ENCODE data around the gene PEMT.

PEMT gene

DNA sequence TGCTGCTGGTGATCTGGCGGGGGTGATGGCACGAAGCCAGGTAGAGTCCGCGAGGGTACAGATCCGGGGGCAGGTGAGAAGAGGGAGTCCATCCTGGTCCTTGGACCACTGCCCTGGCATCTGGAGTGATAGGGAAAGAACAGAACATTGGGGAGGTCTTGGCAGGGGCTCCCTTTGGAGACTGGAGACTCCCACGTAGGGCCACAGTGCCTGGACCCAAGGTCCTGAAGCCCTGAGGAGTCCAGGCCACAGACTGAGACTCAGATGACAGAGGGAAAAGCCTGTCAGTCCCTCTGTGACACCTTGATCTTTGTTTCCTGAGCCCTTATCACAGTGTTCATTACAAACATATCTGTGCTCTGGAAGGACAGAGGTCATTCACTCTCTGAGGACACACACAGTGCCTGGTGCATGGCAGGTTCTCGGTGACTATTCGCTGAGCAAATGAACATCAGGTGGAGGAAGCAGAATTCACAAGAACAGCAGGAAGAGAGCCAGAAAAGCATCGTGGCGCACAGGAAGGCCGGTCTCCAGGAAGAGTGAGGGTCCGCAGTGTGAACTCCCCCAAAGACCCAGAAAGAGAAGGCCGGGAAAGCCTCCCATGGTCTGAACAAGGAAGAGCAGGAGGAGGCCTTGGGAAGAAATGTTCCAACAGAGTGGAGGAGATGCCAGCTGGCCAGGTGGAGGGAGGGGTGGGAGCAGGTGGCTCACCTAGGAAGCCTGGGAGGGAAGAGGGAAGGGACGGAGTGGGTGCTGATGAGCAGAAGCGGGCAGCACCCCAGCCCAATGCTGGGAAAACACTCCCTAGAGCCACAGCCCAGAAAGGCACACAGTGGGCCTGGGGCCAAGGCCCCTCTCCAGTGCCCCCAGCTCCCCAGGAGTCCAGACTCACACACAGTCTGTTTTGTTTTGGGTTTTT lies 20.5 kb downstream of the PEMT start:
- DNase-seq, result no peak

DNA sequence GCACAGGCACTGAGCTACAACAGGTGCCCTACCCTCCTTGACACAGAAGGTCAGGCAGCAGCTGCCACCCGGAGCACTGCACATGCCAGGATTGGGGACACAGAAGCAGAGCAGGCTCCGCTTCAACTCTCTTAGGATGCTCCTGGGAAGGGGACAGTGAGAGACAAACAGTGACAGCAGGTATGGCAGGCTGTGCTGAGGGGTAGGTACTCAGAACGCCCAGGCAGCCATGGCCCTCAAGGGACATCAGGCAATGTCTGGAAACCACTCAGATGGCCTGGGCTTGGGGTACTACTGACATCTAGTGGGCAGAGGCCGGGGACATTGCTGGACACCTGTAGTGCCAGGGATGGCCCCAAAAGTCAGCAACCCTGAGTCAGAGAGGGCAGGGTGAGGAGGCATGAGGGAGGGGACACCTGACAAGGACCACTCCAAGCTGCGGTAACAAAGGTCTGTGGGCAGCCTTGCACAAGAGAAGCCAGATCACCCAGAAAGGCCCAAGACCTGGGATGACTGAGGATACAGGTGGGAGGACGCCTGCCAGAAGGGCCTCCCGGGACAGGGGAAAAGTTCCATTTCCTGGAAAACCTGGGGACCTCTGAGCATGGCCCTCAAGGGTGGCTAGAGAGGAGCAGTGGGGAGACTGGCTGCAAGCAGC lies 21.2 kb downstream of the PEMT start:
- DNase-seq, result peak; percentile 66

DNA sequence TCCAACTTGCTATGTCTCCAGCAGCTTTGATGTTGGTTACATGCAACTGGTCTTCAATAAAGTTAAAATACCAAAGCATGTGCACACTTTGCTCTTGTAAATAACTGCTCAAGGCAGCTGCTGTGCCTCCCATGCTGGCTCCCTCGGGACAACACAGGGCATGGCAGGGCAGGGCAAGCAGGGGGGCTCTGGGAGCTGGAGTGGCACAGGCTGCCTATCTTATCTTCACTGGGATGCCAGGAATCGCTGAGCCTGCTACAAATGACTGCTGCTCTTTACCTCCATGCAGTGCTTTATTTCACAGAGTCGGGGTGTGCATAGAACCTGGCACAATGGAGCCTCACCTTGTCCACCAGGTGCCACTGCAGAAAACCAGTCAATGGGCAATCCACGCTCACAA lies 21.8 kb downstream of the PEMT start:
- no peak for DNase-seq

DNA sequence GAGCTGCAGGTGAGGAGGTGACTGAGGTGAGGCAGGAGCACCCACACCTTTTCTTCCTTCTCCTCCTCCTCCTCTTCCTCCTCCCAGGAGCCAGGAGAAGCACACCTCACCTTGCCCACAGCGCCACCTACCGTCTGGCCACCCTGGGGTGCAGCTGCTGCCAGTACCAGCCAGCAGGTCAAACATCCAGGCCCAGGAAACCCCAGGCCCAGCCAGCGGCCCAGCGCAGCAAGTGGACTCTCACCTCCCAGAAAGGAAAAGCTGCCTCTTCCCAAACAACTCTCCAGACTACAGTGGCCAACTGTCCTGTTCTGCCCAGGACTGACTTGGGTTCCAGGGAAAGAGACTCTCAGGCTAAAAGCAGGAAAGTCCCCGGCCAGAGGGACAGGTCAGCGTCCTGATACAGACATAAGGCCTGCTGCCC lies 22.7 kb downstream of the PEMT start:
- DNase-seq, result peak; percentile 54

DNA sequence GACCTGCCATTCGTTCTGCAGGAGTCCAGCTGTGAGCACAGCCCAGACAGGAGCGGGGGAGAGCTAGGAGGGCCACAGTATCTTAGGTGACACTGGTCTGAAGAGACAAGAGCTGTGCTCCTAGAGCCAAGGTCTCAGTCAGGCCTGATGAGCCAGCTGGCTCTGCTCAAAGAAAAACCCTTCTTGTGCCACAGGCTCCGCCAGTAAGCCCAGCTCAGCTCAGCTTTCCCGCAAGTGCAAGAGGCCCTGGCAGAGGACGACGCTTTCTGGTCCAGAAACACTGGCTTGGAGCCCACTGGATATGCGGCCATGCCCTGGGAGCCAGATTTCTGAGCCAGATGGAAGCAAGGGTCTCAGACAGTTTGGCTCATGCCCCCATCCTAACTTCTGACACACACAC lies 23.9 kb downstream of the PEMT start:
- no peak for DNase-seq

DNA sequence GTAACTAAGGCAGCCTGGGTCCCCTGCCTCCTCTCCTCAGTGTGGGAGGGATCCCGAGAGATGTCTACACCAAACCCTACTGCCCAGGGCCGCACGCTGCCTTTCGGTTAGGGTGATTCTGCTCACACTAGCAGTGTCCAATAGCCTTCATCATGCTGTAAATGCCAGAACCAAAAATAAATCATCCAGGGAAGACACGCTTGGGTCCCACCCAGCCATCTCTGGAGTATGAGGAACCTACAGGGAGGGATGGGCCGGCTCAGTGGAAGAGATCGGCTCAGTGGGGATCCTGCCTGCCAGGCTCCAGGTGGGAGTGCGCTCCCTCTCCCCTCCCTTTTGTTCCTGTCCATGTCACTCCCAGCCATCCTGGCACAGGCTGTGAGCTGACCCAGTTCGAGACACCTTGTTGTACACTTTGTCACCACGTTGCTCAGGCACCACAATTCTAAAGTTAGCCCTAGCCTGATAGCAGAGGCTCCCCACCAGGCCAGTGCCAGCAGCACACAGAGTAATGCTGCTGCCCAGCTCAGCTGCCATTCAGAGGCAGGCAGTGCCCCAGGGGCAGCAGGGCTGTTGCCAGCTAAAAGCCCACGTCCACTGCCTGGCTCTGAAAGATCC lies 24.5 kb downstream of the PEMT start:
- DNase-seq, result no peak

DNA sequence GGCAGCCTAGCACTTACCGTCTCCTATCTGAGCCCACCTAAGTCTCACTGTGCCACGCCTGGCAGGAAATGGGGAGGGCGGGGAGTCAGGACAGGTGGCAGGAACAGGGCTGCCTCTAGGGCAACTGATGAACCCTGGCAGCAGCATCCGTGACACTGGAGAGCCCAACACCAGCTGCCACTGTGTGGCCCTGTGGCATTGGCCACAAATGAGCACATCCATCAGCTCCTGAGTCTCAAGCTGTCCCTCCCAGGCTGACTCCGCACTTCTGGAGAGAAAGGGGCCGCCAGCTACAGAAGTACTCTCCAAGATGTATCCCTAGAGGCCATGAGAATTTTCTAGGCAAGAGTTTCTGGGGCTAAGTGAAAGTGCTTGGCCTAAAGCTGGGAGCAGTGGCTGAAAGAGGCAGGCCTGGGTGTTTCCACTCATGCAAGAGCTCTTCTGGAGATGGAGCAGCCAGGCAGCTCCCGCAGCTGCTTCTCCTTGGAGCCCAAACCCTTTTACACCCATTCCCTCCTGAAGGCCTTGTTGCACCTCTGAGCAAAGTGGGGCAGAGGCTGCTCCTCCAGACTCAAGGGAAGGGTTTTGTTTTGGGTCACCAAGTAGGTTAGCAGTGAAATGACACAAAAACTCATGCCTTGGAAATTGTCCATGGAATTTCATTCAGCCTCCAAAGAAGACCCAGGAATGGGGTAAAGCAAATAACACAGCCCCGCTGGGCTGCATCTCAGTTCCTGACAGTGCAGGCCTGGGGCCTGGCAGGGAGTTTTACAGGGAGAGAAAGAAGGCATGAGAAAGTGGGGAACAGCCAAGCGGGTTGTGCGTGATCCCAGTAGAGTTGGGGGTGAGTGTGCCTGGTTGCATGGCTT lies 25.8 kb downstream of the PEMT start:
- DNase-seq, result no peak

DNA sequence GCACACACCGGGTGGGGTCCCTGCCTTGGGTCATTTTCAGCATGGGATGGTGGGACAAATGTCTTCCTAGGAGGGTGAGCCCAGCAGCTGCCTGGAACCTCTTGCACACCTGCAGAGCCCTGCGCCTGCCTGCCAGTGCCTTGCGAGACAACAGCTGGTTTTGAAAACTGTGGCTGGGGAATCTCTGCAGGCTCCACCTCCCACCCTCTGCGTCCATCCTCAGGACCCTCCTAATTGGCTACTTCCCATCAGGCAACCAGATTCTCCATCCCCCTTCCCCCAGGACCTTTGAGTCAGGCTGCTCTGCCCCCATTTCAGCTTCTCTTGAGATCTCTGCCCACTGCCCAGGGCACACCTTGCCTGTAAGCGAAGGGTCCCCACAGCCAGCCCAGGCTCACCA lies 26.6 kb downstream of the PEMT start:
- no peak for DNase-seq

DNA sequence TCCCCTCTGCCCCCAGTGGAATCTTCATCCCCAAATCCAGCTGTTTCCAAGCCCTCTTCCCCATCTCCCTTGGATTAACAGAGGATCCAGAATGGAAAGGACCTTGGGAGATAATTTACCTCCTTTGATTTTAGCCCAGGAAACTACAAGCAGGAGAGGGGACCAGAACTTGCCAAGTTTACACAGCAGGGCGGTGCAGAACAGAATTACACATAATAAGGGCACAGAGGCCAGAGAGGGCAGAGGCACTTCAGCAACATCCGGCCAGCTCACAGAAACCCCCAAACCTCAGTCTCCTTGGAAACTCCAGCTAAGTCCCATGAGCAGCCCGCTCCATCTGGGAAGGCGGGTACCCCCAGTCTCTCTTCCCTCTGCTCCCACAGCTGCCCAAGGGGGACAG lies 27.2 kb downstream of the PEMT start:
- DNase-seq, result no peak

DNA sequence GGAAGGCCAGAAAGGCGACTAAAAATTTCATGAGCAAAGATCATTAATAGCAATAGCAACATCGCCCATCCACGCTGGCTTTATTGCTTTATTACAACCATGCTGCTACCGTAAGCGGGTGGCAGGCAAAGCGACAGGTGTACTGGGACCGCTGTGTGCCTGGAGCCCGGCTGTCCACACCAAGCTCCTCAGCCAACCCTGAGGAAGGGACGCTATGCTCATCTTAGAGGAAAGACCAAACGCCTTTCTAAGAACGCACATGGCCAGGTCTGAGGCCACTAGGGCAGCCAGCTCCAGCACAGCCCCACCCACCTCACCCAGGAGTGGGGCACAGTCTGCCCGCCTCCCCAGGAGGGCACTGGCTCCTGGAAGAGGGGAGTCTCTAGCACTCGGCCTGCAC lies 28.0 kb downstream of the PEMT start:
- no peak for DNase-seq

DNA sequence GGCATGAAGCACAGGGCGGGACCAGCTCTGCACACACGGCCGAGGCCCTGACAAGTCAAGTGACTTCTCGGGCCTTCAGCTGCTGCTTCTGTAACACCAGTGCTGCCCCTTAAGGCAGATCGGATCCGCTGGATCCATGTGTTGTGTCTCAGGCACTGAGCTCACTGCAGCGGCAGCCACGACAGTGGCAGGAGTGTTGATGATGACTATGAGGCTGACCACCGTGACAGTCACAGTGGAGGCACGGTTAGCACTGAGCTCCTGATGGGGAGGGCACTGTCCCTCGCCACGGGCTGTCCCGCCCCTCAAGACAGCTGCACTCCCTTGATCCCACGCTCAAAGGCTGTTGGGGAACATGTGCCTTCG lies 29.4 kb downstream of the PEMT start:
- DNase-seq, result no peak

DNA sequence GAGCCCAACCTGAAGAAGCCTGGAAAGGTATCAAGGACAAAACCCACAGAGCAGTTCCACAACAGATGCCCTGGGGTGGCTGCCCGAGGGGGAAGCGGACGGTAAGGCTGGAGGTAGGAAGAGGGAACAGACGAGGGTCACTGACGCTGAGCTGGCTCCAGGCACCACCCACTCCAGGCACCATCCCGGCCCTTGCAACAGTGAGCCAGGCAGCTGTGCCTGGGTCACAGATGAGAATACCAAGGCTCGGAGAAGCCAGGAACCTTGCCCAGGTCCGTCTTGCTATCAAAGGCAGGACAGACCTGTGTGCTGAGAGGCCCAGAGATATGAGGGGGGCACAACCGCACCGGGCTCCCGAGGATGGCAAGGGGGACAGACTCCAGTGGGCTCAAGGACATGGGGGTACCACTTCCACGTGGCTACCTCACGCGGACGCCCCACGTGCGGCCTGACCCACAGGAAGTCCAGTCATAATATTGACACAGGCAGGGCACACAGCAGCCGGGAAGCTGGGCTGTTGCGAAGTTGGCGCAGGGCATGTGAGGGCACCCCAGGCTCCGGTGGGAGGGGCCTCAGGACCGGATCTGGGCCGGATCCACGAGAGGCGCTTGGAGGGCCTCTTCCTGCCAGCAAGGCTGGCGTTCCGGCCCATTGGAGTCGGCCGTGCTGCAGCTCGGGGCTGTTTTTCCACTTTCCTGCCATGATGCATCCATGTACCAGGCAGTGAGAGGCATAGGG lies 29.9 kb downstream of the PEMT start:
- DNase-seq, result no peak

DNA sequence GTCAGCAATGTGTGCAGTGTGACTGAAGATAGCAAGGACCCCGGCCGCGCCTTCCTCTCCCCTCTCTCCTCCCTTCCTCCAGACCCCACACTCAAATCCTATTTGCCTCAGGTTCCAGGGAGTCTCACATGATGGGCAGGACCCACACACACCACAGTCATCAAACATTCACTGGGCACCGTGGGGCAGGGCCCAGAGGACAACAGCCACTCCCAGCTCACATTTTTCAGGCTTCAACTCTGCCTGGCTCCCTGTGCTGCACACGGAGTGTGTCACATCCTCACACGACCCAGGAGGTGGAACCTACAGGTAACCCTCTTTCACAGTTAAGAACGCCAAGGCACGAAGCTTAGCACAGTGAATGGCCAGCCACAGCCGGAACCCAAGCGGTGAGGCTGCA lies 30.5 kb downstream of the PEMT start:
- no peak for DNase-seq

DNA sequence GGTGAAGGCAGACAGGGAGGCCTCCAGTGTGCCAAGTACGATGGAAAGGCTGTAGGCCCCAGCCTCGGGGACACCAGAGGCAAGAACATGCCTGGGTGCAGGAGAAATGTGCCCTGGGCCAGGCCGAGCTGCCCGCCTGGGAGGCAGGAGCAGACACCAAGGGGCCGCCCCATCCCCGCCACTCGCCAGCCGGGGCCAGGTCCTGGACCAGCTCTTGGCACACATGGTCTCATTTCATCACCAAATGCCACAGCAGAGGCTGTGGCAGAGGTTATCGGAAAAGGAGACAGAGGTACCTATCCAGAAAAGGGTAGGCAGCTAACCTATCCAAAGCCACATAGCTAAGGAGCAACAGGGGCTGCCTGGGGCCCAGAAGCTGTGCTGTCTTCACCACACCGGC lies 31.3 kb downstream of the PEMT start:
- DNase-seq, result no peak

DNA sequence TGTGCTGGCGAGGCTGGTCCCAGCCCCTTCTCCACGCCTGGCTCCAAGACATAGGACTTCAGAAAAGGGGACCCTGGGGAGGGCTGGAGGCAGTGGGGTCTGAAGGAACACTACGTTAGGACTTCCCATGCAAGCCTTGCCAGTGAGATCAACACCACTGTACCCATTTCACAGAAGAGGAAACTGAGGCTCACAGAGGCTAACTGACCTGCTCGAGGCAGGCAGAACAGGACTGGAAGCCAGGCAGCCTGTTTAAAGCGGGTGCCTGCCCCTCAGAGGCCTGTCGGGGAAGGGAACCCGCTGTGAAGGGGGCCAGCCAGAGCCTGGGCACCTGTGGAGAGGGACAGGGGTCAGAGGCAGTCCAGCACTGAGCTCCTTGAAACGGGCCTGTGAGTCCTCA lies 32.3 kb downstream of the PEMT start:
- DNase-seq, result no peak

DNA sequence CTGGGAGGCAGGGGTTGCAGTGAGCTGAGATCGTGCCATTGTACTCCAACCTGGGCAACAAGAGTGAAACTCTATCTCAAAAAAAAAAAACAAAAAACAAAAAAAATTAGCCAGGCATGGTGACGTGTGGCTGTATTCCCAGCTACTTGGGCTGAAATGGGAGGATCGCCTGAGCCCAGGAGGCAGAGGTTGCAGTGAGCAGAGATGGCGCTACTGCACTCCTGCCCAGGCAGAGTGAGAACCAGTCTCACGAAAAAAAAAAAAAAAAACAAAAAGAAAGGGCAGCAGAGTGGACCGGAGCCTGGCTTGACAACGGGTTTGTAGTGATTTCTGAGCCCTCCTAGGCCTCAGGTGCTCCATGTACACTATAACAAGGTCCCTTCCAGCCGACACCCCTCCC lies 33.1 kb downstream of the PEMT start:
- DNase-seq, result no peak

DNA sequence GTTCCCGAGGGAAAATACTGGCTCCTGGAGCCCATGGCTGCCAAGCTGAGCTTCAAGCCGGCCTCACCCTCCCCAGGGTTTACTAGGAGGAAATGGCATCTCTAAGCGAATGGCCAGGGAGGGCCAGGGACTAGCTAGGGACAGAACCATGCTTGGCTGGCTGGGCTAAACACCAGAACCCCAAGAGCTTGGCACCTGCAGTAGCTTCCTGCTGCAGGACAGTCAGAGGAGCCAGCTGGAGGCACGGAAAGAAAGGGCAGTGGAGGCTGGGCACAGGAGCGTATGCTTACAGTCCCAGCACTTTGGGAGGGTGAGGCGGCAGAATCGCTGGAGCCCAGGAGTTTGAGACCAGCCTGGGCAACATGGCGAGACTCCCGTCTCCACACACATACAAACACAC lies 33.7 kb downstream of the PEMT start:
- DNase-seq, result no peak

DNA sequence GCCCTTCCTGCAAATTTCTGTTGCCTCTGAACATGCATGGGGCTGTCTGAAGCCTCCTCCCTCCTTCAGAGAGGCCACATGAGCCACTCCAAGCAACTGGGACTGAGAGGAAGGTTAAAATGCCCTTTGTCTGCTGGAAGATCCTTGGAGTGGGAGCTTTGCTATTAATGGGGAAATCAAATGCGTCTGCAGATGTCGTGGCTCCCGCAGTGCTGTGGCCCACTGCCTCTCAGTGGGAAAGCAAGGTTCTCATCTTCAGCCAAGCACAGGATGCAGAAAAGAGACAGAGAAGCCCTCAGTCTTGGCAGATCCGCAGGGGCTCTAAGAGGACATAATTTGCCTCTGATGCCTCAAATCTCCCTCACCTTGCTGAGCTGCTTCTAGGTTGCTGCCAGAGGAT lies 34.8 kb downstream of the PEMT start:
- DNase-seq, result no peak

DNA sequence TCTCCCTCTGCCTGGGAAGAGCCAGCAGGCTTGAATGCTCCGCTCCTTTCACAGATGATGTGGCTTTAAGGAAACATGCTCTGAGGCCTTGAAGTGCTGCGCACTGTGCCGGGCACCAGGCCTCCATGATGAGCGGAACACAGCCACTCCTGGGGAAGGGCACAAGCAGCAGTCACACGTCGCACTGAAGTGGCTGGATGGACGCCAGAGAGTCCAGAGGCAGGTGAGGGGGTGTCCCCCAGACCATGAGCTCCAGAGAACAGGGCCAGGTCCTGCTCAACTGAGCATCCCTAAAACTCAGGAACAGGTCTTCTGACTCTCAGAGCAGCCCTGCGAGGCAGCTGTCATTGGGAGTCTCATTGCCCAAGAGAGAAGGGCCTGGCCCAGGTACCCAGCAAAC lies 35.6 kb downstream of the PEMT start:
- no peak for DNase-seq

DNA sequence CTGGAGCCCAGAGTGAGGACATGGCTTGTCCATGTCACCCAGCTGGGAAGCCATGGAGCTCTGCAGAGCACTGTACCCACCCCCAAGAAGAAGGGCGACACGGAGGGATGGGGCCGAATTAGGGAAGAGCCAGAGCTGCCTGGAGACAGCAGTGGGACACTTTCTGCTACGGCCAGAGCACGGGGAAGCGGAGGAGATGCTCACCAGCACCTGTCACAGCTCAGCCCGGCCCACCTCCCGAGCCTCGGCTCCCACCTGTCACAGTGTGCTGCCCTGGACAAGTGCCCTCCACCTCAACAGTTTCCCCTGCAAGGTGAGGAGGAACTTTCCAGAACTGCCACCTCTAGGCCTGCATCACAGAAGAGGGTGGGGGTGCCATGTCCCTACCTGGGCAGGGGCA lies 36.4 kb downstream of the PEMT start:
- no peak for DNase-seq

DNA sequence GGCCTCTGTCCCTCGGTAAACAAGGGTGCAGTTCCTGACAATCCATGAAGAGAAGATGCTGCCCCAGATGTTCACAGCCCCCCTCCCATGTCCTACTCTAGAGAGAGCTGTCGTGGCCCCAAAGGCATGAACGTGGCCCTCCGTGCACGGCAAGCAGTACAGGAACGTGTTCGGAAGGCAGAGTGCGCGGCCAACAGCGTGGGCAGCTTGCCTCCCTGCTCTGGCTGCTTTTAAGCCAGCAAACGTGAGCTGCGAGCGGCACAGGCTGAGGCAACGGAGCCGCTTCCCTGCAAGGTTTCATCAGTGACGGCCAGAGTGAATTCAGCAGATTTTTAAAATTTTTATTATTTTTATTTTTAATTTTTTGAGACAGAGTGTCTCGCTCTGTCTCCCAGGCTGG lies 37.2 kb downstream of the PEMT start:
- DNase-seq, result no peak
